Amniotic epithelial cell (primary cell): Measurements from ENCODE around the gene MTARC2.

Experiments used
- DNase-seq: peaks from one replicate; pipeline ENCODE4 v3.0.0-alpha.2; 2010; ENCODE audit warnings: low read depth

MTARC2 gene

DNA sequence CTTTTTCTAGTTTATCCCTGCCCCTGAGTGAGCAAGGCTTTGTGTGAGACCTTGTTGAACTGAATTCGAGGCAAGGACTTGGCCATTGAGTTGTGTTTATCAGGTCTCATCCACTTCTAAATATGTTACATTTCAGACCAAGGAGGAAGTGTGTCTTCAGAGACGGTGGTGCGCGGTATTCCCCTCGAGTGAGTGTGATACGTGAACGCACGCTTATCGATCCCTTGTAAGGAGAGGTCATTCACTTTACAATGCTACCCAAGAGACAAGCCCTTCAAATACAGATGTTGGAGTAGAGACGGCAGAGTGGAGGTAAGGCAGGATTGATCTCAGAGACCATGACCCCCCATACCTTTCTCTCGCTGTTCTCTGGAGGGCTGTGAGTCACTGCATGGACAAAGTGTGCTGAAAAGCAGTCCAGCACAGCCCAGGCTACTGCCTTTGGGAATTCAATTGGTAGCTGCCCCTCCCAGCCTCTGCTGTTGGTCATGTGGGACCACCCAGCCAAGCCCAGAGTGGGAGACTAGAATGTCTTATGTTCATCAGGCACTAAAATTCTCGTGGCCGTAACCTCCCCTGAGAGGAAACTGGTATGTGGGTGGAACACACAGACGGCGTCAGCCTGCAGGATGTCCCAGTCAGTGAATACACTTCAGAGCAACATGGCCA, 22.3 kb downstream of the MTARC2 start:
- DNase-seq = no peak

DNA sequence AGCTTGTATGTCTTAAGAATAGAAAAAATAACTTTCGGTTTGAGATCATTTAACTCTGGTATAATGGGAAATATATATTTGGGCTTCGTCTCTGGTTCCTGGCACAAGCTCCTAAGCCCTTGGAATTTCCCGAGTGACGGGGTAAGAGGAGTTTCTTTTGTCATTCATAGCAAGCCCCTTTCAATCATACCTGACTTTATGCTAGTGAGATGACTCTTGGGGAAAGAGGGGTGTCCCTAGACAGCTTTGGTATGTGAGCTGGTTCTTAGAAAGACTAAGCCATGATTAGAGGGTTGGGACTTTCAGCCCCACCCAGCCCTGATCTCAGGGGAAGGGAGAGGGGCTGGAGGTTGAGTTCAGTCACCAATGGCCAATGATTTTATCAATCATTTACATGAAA, 24.7 kb downstream of the MTARC2 start:
- DNase-seq = no peak

DNA sequence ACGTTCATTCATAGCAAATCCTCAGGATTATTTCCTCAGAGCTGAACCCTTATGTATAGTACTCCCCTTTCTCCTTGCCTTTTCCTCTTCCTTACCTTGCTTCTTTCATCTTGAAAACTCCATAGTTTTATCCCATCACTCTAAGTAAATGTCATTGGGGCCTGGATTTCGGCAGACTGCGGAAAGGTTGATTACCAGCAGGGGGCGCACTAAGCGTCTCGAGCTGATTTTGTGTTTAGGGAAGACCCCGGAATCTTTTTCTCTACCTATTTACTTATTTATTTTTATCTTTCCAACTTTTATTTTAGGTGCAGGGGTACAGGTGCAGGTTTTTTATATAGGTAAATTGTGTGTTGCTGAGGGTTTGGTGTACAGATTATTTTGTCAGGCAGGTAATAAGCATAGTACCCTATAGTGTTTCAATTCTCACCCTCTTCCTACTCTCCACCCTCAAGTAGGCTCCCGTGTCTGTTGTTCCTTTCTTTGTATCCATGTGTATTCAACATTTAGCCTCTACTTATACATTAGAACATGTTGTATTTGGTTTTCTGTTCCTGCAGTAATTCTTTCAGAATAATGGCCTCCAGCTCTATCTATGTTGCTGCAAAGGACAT, 27.2 kb downstream of the MTARC2 start:
- DNase-seq = no peak

DNA sequence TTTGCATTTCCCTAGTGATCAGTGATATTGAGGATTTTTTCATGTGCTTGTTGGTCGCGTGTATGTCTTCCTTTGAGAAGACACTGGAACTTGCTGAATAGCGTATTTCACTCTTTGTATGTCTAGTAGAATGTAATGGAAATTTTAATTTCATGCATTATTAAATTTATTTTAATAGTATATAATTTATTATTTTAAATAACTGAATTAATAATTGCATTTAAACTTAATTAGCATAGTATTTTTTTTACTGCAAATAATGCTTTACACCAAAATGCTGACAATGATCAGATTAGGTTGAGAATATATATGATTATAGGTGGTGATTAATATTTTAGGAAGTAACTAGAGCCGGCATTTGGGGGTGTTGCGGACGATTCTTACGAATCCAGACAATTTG, 28.1 kb downstream of the MTARC2 start:
- DNase-seq = no peak

DNA sequence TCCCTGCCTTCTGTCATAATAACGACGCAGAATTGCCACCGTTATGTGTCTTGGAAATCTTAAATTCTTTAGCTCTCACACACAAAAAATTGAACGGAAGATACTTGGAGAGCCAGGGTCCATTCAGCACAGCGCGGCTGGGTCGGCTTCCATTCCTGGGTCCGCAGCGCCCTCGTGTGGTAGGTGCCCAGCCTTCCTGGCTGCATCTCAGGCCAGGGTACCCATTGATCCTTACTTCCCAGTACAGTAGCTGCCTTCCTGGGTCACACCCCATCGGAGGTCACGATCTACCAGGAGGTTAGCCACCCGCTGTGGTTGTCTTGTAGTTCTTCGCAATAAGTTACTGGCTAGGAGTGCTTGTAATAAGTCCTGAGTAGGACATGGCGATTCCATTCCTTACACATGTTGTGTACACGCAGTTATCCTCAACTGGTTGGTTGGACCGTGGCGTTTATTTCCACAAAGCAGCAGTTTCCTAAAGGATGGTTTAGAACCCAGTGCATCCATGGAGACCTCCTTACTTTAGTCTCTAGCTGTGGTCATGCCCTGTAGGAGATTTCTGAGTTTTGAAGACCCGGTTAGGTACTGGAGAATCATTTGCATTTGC, 28.7 kb downstream of the MTARC2 start:
- peak; percentile 40 for DNase-seq

DNA sequence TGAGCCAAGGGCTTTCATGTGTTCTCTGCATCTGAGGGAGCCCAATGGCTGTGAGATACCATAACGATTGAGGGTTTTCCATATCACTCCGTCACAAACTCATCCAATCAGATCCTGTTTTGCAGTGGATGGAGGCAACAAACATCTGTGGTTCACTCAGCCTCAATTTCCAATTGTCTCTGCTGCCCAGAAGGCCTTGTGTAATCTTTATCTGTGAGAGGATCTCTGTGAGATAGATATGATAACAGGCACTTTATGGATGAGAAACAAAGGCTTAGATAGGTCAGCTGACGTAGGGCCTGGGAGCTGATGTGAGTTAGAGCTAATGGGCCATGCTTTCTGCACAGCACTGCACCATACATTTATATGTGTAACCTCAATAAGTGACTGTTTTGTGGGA, 35.3 kb downstream of the MTARC2 start:
- no peak for DNase-seq

DNA sequence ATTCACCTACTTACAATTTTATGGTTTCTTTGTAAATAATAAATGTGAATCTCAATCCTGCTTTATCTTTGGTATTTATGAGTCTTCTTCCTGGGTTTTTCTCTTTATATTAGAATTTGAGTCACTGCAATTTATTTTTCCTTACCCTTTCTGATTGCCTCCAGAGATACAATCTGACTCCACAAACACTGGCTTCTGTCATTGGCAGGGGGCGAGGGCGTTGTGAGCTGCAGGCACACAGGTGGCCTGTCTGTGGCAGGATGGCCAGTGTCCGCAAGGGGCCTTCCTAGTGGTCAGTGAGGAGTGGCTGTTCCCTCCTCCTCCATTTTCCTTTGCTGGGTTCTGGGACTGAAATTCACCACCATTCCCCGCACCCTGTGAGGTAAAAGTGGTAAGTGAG, 36.6 kb downstream of the MTARC2 start:
- DNase-seq = no peak

DNA sequence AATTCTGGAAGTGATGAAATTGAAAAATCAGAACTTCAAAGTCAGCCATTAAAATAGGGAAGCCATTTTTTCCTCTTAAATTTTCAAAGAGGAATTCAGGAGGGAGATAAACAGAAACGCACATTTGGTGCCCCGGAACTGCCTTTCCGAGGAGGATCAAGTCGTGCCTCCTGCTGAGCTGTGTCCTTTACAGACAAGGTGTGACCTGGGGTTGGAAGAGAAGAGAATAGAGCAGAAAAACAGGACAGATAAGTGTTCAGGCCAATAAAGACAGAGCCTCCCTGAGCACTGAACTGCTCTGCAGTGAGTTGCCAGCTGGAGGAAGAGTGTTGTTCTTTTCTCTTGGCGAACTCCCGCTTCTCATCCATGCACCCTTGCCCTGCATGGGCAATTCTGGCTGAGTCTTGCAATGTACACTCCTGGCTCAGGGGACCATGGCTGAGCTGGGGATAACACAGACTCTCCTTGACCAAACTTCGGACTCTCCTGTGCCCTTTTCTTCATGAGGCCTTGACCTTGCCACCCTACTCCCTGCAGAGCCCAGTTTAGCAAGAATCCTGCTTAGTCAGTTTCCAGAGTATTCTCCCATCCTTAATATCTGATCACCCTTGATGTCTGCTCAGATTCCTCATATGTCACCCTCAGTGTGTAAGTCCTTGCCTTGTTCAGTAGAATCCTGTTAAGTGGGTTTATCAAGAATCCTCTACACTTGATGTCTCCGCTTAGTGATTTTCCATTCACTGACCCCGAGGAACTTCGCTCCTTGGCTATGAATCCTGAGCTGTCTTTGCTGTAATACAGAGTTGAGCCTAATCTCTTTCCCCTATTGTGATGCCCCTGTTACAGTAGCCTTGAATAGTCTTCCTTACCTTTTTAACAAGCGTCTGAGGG, 37.3 kb downstream of the MTARC2 start:
- DNase-seq = no peak

DNA sequence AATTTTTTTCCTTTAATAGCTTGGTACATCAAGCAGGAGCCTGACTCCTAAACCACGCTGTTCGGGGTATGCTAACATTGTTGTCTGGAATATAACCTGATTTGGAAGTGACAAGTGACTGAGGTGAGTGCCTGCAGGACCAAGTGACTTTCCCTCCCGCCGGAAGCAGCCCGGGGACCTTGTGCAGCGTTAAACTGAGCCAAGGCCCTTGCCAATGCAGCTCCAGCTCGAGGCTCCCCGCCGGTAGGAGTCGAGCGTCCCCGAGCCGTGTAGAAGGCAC, 37.9 kb downstream of the MTARC2 start:
- DNase-seq = no peak

DNA sequence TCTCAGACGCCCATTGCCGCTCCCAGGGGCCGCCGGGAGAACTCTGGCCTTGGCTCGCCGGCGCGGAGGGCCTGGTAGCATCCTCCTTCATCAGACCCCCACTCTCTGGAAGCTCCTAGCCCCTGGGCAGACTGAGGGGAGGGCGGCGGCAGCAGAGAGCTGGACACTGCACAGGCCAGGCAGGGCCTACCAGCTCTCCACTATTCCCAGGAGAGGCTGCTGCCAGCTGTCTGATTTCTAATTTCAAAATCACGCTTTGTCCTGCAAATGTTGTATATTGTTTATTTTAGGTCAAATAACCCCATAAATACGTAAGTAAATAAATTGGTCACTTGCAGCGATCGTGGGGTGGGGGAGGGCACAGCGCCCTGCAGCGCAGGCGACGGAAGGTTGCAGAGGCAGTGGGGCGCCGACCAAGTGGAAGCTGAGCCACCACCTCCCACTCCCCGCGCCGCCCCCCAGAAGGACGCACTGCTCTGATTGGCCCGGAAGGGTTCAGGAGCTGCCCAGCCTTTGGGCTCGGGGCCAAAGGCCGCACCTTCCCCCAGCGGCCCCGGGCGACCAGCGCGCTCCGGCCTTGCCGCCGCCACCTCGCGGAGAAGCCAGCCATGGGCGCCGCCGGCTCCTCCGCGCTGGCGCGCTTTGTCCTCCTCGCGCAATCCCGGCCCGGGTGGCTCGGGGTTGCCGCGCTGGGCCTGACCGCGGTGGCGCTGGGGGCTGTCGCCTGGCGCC, 38.4 kb downstream of the MTARC2 start, which contains the start of gene MTARC1:
MTARC1 (plus strand) TSS at position 577 of the 732 bp plus-strand sequence; CDS start at position 609, 32 bp downstream.
- DNase-seq = peak; percentile 28

DNA sequence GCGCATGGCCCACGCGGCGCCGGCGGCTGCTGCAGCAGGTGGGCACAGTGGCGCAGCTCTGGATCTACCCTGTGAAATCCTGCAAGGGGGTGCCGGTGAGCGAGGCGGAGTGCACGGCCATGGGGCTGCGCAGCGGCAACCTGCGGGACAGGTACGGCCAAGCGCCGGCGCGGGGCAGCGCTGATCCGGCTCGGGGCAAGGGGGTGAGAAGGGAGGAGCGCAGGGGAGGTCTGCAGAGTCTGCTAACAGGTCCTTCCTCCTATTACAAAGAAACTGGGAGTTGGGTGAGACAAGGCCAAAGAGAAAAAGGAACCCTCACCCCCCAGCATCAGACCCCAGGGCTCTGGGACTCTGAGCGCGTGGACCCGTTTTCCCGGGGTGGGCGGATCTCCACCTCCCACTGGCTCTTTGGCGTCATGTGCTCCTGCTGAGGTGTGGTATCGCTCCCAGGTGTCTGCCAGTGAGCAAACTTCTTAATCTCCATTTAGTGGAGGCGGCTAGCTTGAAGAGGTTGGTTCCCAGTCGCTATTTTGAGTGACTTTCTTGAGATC, 39.0 kb downstream of the MTARC2 start:
- DNase-seq = no peak

DNA sequence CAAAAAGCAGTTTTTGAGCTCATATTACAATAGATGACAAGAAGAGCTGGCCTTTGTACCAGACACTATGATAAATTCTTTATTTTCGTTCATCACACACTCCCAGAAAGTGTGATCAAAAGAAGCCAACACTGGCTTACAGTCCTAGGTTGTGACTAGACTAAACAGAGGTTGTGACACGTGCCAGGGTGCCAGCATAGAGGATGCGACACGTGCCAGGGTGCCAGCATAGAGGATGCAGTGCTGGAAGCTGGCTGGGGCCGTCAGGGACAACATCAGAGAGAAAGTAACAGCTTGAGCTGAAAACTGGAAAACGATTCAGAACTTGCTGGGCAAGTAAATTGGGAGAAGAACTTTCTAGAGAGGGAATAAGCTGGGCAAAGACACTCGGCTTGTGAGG, 40.8 kb downstream of the MTARC2 start:
- no peak for DNase-seq

DNA sequence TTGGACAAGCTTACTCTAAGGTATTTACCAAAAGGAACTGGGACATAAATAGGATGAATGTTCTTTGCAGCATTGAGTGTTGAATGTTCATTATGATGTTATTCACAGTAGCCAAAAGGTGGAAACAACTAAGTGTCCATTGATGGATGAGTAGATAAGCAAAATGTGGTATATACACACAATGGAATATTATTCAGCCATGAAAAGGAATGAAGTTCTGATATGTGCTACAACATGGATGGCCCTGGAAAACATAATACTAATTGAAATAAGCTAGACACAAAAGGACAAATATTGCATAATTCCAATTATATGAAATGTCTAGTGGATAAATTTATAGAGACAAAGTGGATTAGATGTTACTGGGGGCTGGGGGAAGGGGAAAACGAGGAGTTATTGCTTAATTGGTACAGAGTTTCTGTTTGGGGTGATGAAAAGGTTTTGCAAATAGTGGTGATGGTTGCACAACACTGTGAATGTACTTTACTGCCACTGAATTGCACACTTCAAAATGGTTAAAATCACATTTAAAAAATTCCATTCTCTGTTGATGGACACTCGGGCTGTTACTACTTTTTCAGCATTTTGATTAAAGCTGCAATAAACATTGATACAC, 41.5 kb downstream of the MTARC2 start:
- DNase-seq = peak; percentile 67

DNA sequence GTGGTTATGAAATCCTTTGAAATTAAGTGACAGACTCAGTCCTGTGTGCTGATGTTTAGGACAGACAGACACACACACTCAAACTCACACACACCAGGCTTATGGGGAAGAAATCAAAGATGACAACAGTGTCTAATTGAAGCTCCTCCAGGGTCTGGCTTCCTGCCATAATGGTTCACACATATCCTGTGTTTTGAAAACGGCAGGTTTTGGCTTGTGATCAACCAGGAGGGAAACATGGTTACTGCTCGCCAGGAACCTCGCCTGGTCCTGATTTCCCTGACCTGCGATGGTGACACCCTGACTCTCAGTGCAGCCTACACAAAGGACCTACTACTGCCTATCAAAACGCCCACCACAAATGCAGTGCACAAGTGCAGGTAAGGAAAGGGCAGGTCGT, 43.2 kb downstream of the MTARC2 start:
- no peak for DNase-seq

DNA sequence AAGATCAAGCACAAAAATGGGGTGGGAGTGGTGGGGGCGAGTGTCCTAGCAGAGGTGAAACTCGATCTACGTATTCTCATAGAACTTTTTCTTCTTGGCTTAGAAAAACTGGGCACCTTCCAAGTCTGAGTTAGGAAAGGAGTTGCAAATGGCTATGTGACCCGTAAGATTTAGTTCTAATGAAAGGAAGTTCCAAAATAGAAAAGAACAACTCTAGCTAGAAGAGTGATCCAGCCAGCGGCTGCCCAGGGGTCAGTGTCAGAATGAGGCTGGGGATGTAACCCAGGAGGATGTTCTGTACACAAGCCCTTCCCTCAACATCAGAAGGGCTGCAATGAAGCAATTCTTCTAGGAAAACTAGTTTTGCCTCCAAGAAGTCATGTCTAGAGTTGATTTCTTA, 43.8 kb downstream of the MTARC2 start:
- no peak for DNase-seq

DNA sequence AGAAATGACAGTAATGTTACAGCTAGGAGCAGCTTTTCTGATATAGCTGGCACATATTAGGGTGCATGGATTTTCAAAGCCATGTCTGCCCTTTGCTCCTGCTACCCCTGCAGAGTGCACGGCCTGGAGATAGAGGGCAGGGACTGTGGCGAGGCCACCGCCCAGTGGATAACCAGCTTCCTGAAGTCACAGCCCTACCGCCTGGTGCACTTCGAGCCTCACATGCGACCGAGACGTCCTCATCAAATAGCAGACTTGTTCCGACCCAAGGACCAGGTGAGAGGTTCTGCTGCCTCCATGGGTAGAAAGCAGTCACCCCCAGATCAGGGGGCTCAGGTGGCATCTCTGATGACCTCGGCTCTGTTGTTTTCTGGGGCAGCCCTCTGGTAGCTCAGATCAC, 48.4 kb downstream of the MTARC2 start:
- DNase-seq = no peak

DNA sequence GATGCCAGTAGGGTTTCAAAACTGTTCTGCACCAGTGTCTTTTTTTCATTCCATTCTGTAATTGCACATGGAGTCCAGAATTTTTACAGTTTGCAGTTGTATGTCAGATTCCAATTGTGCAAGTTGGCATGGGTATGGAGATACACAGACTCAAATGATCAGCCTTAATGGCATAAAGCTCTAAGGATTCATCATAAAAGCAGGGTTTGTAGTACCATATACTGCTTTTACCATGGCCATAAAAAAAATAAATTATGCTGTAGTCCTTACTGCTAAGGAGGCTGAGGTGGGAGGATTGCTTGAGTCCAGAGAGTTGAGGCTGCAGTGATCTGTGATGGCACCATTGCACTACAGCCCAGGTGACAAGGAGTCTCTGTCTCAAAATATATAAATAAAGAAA, 48.9 kb downstream of the MTARC2 start:
- DNase-seq = no peak

DNA sequence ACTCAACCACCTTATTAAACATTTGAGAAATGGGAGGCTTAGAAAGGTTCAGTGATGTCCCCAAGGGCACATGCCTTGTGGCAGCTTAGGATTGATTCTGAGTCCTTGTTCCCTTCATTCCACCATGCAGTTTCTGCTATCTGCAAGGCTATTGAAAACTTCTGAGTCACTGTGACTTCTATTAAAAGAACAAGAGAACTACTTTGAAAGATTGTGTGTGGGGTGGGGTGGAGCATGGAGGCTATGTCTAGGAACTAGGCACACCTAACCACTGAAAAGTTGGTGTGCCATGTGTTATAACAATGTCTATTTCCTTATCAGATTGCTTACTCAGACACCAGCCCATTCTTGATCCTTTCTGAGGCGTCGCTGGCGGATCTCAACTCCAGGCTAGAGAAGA, 49.4 kb downstream of the MTARC2 start:
- no peak for DNase-seq

DNA sequence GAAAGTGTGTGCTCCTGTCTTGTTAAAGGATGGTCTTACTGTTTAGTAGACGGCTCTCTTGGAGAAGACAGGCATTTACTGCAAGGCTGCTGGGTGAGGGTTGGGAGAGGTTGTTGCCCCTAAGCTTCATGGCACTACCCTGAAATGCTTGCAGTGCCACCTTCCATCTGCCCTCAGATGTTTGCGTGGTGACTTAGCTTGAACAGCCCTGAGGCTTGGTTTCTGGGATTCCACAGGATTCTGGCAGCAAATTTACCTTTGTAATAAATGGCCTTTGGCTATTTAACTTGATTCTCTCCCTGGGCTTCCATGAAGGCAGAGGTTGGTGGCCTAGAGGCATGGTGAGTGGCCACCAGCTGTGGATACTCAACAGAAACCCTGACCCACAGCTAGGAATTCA, 50.2 kb downstream of the MTARC2 start:
- DNase-seq = no peak

DNA sequence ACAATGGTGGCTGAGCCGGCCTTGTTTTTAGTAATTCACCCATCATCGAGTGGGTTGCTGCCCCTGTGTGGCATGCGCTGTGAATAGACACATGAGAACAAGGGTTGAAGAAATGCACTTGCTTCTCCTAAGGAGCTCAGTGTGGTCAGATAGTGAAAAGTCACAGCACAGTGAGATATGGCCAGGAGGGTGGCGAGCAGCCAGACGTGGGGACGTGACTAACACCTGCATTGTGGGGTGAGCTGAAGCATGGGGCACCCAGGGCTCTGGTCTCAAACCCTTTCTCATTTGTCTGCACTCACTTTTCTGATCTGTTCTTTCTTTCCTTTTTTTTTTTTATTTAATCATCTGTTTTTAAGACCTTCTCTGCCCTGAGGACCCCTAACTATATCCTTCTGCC, 52.1 kb downstream of the MTARC2 start:
- no peak for DNase-seq

DNA sequence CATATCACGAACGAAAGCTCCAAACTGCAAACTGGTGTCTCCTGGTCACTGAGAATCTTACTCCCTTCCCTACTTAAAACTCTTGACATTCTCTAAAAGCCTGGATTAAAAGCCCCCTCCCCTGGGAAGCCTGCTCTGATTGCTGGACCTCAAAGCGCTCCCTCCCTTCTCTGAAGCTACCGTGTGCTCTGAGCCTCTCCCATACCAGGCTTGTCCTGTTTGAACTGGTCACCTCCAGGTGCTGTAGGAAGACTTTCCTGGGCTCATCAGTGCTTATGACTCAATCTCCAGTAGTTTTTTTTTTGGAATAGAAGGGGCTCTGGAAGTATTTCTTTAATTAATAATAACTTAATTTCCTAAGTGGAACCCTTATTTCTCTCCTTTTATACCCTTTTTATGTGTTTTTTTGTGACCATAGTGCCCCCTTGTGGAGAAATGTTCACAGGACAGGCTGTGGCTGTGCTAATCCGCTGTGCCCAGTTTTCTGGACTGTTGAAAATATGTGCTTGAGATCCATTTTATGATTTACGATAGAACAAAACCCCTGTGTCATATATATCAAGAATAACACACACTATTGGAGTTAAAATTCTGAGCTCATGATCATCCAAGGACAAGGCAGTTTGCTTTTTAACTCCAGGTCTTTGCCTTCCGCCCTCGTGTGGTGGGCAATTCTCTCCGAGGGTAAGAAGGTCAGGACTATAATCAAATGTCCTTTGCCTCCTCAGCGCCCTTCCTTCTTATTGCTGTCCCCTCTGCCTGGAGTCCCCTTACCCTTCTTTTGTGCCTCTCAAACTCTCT, 55.5 kb downstream of the MTARC2 start:
- DNase-seq = peak; percentile 35
